Vagina (tissue), 2 donors: ENCODE results near the gene DLG2. TPM values are rescaled to one million over a fixed set of nuclear protein-coding genes. Genes with fewer than 3 reads are reported as not detected.
A peak's percentile ranks its signal among the peaks of the same experiment; 100 is the strongest.

Experiments
- DNase-seq, 2 donors: peaks; one replicate each; pipeline ENCODE4 v3.0.0-alpha.2; 2017; ENCODE audit errors: extremely low spot score in 2 of 2
- H3K27ac ChIP-seq: fragments of 200-600 bp; sonication (generic); one replicate; pipeline ENCODE4 v1.5.1; 2019
- H3K27me3 ChIP-seq: fragments of 200-600 bp; sonication (generic); one replicate; pipeline ENCODE4 v1.5.1; 2019
- H3K36me3 ChIP-seq, 2 donors: fragments of 200-600 bp; sonication (generic); one replicate each; pipeline ENCODE4 v1.5.1; 2017 to 2019
- H3K4me1 ChIP-seq: fragments of 200-600 bp; sonication (generic); one replicate; pipeline ENCODE4 v1.5.1; 2019
- H3K4me3 ChIP-seq, 2 donors: fragments of 200-600 bp; sonication (generic); 1 replicate in 1 of 2; 2 replicates in 1 of 2; pipeline ENCODE4 v1.5.1; 2016 to 2019
- H3K9me3 ChIP-seq: fragments of 200-600 bp; sonication (generic); one replicate; pipeline ENCODE4 v1.5.1; 2019
- POLR2A ChIP-seq, 2 donors: fragments of 450-650 bp; IDR thresholded peaks; one replicate each; pipeline ENCODE4 v1.6.1; 2017; ENCODE audit warnings: antibody characterized with exemption in 2 of 2, mild to moderate bottlenecking in 2 of 2, moderate library complexity in 2 of 2
- POLR2AphosphoS5 ChIP-seq, 2 donors: sonication (generic); formaldehyde crosslinking; IDR thresholded peaks; one replicate each; pipeline ENCODE4 v1.9.0; 2017; ENCODE audit warnings: antibody characterized with exemption in 2 of 2, mild to moderate bottlenecking in 2 of 2, low read depth in 1 of 2; ENCODE audit not compliant: insufficient read depth in 1 of 2
- intact Hi-C: fragments of 100-400 bp; cut with DNase I; formaldehyde crosslinking; loops from one replicate; pipeline ENCODE4 v1.15.1; 2023
- total RNA-seq: library from RNA; depleted of rRNA; stranded (reverse); fragments of >200 nt; gene quantifications from one replicate; pipeline ENCODE4 v1.2.3, GENCODE V29; 2016
- TF ChIP-seq, protein P1 (sequence below), 3 experiments: fragments of 450-650 bp in 2 of 3; fragments of 200-600 bp in 1 of 3; sonication (generic) in 1 of 3; IDR thresholded peaks; one replicate each; pipeline ENCODE4 v1.5.1; 2017 to 2019; ENCODE audit warnings: antibody characterized with exemption in 3 of 3, mild to moderate bottlenecking in 2 of 3, moderate library complexity in 2 of 3

DLG2 gene
- total RNA-seq, 1 donor from 2014 or later, result 10.1 TPM

GRCh38 chr11:85602526-85603213 lies 24.5 kb downstream of the DLG2 start:
- intact Hi-C loops, result no loop called here
- Histone ChIP-seq H3K27ac (no peak overlapping the region), H3K4me1 (no peaks in the 10 kb centered on the region), H3K27me3 (no peaks in the 10 kb centered on the region), H3K36me3 (no peaks in the 10 kb centered on the region), H3K4me3 (no peak overlapping the region), H3K9me3 (no peaks in the 10 kb centered on the region)
- TF ChIP-seq POLR2AphosphoS5 (IDR thresholded peaks at IDR 0.05; ENCODE audit: insufficient read depth in 1 of 2, low read depth in 1 of 2) (no peak), POLR2A (IDR thresholded peaks at IDR 0.05) (no peak)
- TF ChIP-seq, protein P1, sequence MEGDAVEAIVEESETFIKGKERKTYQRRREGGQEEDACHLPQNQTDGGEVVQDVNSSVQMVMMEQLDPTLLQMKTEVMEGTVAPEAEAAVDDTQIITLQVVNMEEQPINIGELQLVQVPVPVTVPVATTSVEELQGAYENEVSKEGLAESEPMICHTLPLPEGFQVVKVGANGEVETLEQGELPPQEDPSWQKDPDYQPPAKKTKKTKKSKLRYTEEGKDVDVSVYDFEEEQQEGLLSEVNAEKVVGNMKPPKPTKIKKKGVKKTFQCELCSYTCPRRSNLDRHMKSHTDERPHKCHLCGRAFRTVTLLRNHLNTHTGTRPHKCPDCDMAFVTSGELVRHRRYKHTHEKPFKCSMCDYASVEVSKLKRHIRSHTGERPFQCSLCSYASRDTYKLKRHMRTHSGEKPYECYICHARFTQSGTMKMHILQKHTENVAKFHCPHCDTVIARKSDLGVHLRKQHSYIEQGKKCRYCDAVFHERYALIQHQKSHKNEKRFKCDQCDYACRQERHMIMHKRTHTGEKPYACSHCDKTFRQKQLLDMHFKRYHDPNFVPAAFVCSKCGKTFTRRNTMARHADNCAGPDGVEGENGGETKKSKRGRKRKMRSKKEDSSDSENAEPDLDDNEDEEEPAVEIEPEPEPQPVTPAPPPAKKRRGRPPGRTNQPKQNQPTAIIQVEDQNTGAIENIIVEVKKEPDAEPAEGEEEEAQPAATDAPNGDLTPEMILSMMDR (IDR thresholded peaks at IDR 0.05), result no peak
- no peak for DNase-seq

DNA sequence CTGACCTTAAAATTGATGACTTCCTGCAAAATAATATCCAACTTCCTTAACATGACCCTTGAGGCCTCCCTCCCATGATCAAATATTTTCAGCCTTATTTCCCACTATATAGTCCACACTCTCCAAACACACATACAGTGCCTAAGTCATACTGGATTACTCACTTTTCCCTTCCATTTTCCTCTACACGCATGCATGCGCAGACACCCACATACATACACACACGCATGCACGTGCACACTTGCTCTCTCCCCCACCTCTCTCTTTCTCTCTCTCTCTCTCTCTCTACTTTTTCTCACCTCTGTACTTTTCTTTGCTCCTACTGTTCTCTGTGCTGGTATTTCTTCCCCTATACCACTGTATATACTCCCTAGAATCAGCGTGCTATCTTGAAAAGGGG lies 28.1 kb downstream of the DLG2 start:
- H3K27ac ChIP-seq, result no peak overlapping the region
- H3K36me3 ChIP-seq, result no peaks in the 10 kb centered on the region
- H3K4me3 ChIP-seq, result no peak overlapping the region
- no peaks in the 10 kb centered on the region for H3K4me1 ChIP-seq
- TF ChIP-seq, protein P1 (IDR thresholded peaks at IDR 0.05), result no peak
- TF ChIP-seq POLR2AphosphoS5 (IDR thresholded peaks at IDR 0.05; ENCODE audit: insufficient read depth in 1 of 2, low read depth in 1 of 2), result no peak
- no peak for TF ChIP-seq POLR2A (IDR thresholded peaks at IDR 0.05)
- intact Hi-C loops, result no loop called here
- H3K27me3 ChIP-seq, result no peaks in the 10 kb centered on the region
- H3K9me3 ChIP-seq, result no peaks in the 10 kb centered on the region
- DNase-seq, result no peak

DNA sequence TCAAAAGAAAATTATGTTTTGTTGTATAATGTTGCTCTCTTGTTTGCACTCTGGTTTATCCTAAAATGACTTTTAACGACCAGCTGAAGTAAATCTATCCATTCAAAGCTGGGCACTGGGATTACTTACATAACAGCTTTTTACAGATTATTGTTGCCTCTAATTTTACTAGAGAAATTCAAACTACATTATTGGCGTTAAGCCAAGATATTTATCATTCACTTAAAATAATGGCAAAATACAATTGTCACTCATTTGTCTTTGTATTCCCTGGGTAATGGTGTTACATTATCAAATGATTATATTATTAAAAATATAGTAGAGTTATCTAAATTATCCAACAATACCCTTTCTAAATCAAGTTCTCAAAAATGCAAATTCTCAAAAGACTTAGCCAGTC lies 30.3 kb downstream of the DLG2 start:
- no peaks in the 10 kb centered on the region for H3K27me3 ChIP-seq
- no peak overlapping the region for H3K4me3 ChIP-seq
- intact Hi-C loops, result no loop called here
- TF ChIP-seq POLR2A (IDR thresholded peaks at IDR 0.05) (no peak), POLR2AphosphoS5 (IDR thresholded peaks at IDR 0.05; ENCODE audit: insufficient read depth in 1 of 2, low read depth in 1 of 2) (no peak)
- TF ChIP-seq, protein P1 (IDR thresholded peaks at IDR 0.05), result no peak
- DNase-seq, result no peak
- H3K9me3 ChIP-seq, result no peaks in the 10 kb centered on the region
- no peaks in the 10 kb centered on the region for H3K36me3 ChIP-seq
- no peak overlapping the region for H3K27ac ChIP-seq
- no peaks in the 10 kb centered on the region for H3K4me1 ChIP-seq

GRCh38 chr11:85595285-85595884 lies 31.8 kb downstream of the DLG2 start:
- H3K36me3 ChIP-seq, result no peaks in the 10 kb centered on the region
- intact Hi-C loops, result no loop called here
- H3K4me1 ChIP-seq, result no peaks in the 10 kb centered on the region
- TF ChIP-seq POLR2A (IDR thresholded peaks at IDR 0.05), result no peak
- TF ChIP-seq, protein P1 (IDR thresholded peaks at IDR 0.05), result peak in 2 of 3 experiments; percentile 19 to 47
- DNase-seq, result no peak
- no peaks in the 10 kb centered on the region for H3K27me3 ChIP-seq
- H3K4me3 ChIP-seq, result no peak overlapping the region
- H3K9me3 ChIP-seq, result no peaks in the 10 kb centered on the region
- no peak overlapping the region for H3K27ac ChIP-seq

- TF ChIP-seq POLR2AphosphoS5 (IDR thresholded peaks at IDR 0.05; ENCODE audit: insufficient read depth in 1 of 2, low read depth in 1 of 2) (no peak), POLR2A (IDR thresholded peaks at IDR 0.05) (no peak)
- TF ChIP-seq, protein P1 (IDR thresholded peaks at IDR 0.05), result no peak
- no peaks in the 10 kb centered on the region for H3K27me3 ChIP-seq
- DNase-seq, result no peak
- no peaks in the 10 kb centered on the region for H3K9me3 ChIP-seq
- intact Hi-C loops, result no loop called here
- no peak overlapping the region for H3K4me3 ChIP-seq
- H3K4me1 ChIP-seq, result no peaks in the 10 kb centered on the region
- no peak overlapping the region for H3K27ac ChIP-seq
- H3K36me3 ChIP-seq, result no peaks in the 10 kb centered on the region
These were observed 36.2 kb downstream of the DLG2 start for GRCh38 chr11:85590848-85591483.
